Stimulated activated memory B cell treated with anti-CD40 and anti-IgM and Interleukin-4, amounts not matched to agents 10 μg/mL and 1 μg/mL and 100 μg/mL, for 72 hours (primary cell): ENCODE results near the gene STK36.

ENCODE experiments used
- ATAC-seq: fragments of 150-1000 bp; cut with Tn5 transposase; 2 replicates; pipeline ENCODE4 v1.10.0; 2021
- H3K27ac Mint-ChIP-seq: one replicate; pipeline ENCODE4 v1.8.0; 2022; ENCODE audit warnings: mild to moderate bottlenecking, mixed read lengths
- H3K27me3 Mint-ChIP-seq: one replicate; pipeline ENCODE4 v1.8.0; 2022; ENCODE audit warnings: mixed read lengths
- H3K36me3 Mint-ChIP-seq: one replicate; pipeline ENCODE4 v1.8.0; 2022; ENCODE audit warnings: mixed read lengths
- H3K4me1 Mint-ChIP-seq: one replicate; pipeline ENCODE4 v1.8.0; 2022; ENCODE audit warnings: mixed read lengths
- H3K4me3 Mint-ChIP-seq: one replicate; pipeline ENCODE4 v1.8.0; 2022; ENCODE audit warnings: mild to moderate bottlenecking, moderate library complexity, mixed read lengths
- H3K9me3 Mint-ChIP-seq: one replicate; pipeline ENCODE4 v1.8.0; 2022; ENCODE audit warnings: mixed read lengths

Gene STK36

DNA sequence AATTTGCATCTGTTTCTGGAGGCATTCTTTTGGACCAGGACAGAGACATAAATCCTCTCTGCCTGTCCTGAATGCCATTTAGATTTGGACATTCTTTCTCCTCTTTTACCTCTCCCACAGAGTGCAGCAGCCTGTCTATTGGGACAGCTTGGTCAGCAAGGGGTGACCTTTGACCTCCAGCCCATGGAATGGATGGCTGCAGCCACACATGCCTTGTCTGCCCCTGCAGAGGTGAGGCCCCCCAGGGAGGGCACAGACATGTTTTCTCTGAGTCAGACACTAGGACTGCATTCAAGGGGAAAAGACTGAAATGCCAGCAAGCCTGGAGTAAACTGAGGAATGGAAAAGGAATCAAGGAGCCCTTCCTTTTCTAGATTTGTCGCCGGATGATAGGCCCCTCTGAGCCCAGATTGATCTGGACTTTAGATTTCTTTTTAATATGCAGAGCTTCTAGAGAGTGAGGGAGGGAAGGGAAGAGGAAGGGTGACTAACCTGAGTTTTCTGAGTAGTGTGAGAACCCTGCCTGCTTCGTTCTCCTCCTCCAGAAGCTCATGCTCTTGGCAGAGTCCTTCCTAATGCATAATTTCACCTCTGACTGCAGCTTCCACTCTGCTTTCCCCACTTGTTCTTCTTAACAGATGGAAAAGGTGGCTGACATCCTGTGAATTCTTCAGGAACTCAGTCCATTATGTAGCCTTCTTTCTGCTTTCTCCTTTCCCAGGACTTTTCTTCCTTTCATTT lies 22.7 kb downstream of the STK36 start:
- Mint-ChIP-seq H3K27ac (no peak overlapping the region), H3K4me1 (no peaks in the 10 kb centered on the region), H3K4me3 (no peak overlapping the region), H3K9me3 (no peaks in the 10 kb centered on the region), H3K27me3 (no peaks in the 10 kb centered on the region), H3K36me3 (peaks cover 61% of the 10 kb centered on the region)
- no peak for ATAC-seq

DNA sequence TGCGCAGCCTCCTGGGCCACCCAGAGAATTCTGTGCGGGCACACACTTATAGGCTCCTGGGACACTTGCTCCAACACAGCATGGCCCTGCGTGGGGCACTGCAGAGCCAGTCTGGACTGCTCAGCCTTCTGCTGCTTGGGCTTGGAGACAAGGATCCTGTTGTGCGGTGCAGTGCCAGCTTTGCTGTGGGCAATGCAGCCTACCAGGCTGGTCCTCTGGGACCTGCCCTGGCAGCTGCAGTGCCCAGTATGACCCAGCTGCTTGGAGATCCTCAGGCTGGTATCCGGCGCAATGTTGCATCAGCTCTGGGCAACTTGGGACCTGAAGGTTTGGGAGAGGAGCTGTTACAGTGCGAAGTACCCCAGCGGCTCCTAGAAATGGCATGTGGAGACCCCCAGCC lies 27.0 kb downstream of the STK36 start:
- H3K27ac Mint-ChIP-seq, result no peak overlapping the region
- no peaks in the 10 kb centered on the region for H3K27me3 Mint-ChIP-seq
- peaks cover 42% of the 10 kb centered on the region for H3K36me3 Mint-ChIP-seq
- H3K4me1 Mint-ChIP-seq, result no peaks in the 10 kb centered on the region
- no peak for ATAC-seq
- no peaks in the 10 kb centered on the region for H3K9me3 Mint-ChIP-seq
- H3K4me3 Mint-ChIP-seq, result no peak overlapping the region

DNA sequence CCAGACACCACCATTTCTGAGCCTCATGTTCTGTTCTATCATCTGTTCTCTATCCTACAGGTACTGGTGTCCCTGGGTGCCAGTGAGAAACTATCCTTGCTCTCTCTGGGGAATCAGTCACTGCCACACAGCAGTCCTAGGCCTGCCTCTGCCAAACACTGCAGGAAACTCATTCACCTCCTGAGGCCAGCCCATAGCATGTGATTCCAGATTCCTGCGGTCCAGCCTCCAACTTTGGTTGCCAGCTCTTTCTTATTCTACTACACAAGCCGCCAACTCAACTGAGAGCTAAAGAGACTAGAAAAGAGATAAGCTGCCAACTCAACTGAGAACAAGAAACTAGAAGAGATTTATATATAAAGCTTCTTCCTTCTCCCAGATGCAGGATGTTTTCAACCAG lies 29.9 kb downstream of the STK36 start:
- no peaks in the 10 kb centered on the region for H3K4me1 Mint-ChIP-seq
- no peak overlapping the region for H3K27ac Mint-ChIP-seq
- H3K36me3 Mint-ChIP-seq, result peaks cover 26% of the 10 kb centered on the region
- H3K9me3 Mint-ChIP-seq, result no peaks in the 10 kb centered on the region
- H3K4me3 Mint-ChIP-seq, result no peak overlapping the region
- no peaks in the 10 kb centered on the region for H3K27me3 Mint-ChIP-seq
- no peak for ATAC-seq

DNA sequence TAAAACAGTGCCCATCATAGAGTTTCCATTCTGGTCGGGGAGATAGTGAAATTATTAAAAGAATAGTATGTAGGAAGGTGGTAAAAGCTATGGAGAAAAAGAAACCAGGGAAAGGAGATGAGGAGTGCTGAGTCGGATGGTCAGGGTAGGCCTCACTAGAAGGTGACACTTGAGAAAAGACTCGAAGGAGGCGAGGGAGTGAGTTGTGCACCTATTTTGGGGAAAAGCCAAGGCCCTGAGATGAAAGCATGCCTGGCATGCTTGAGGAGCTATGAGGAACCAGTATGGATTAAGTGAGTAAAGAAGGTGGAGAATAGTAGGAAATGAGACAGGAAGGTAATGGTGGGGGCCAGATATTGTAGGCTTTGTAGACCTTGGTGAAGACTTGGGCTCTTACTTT lies 31.5 kb downstream of the STK36 start:
- peaks cover 2% of the 10 kb centered on the region for H3K9me3 Mint-ChIP-seq
- no peak for ATAC-seq

DNA sequence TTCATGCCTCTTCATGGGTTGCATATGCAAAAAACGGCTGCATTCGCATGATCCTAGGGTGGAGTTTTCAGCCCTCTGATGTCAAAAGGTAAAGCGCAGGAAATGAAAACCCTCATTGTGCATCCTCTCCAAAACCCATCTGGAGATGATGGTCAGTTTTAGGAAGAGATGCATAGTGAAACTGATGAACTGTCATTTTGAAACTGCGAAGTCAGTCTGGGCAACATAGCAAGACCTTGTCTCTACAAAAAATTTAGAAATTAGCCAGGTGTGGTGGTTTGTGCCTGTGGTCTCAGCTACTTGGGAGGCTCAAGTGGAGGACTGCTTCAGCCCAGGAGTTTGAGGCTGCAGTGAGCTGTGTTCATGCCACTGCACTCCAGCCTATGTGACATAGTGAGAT lies 36.2 kb downstream of the STK36 start:
- H3K9me3 Mint-ChIP-seq, result peaks cover 2% of the 10 kb centered on the region
- H3K27ac Mint-ChIP-seq, result no peak overlapping the region
- H3K4me3 Mint-ChIP-seq, result no peak overlapping the region
- H3K4me1 Mint-ChIP-seq, result peaks cover 12% of the 10 kb centered on the region
- no peaks in the 10 kb centered on the region for H3K27me3 Mint-ChIP-seq
- H3K36me3 Mint-ChIP-seq, result no peaks in the 10 kb centered on the region
- no peak for ATAC-seq

More for the DNA sequence above, 31.5 kb downstream of the STK36 start:
- H3K27me3 Mint-ChIP-seq, result no peaks in the 10 kb centered on the region
- H3K4me3 Mint-ChIP-seq, result no peak overlapping the region
- H3K27ac Mint-ChIP-seq, result no peak overlapping the region
- H3K36me3 Mint-ChIP-seq, result peaks cover 24% of the 10 kb centered on the region
- H3K4me1 Mint-ChIP-seq, result no peaks in the 10 kb centered on the region

DNA sequence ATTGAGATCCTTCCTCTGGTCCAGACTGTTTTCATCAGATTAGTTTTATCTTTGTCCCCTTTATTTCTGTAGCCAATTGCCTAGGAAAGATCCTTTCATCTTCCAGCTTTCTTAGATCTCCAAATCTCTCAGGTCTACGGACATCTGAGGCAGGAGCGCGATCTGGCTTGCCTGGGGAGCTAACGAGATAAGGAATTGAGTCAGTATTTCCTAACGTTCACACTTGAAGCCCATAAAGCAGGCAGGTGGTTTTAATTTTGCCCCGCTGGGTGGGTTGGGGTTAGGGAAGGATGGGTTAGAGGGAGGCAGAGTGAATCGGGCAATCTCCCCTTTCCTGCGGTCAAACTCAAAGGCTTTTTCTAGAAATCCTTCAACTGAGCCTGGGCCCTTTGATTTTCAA lies 38.0 kb downstream of the STK36 start:
- no peaks in the 10 kb centered on the region for H3K27me3 Mint-ChIP-seq
- H3K4me3 Mint-ChIP-seq, result no peak overlapping the region
- no peak for ATAC-seq
- H3K27ac Mint-ChIP-seq, result peak overlapping the region; percentile 85
- peaks cover 21% of the 10 kb centered on the region for H3K4me1 Mint-ChIP-seq
- H3K36me3 Mint-ChIP-seq, result no peaks in the 10 kb centered on the region
- peaks cover 2% of the 10 kb centered on the region for H3K9me3 Mint-ChIP-seq

DNA sequence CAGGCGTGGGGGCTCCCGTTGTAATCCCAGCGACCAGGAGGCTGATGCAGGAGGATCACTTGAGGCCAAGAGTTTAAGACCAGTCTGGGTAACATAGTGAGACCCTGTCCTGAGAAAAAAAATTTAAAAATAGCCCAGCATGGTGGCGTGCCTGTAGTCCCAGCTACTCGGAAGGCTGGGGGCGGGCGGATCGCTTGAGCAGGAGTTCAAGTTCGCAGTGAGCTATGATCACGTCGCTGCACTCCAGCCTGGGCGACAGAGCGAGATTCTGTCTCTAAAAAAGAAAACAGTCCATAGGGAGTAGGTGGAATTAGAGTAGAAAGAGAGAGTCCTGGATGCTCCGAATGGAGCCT lies 38.4 kb downstream of the STK36 start:
- Mint-ChIP-seq H3K27me3 (no peaks in the 10 kb centered on the region), H3K36me3 (no peaks in the 10 kb centered on the region), H3K4me1 (peaks cover 21% of the 10 kb centered on the region), H3K27ac (peak overlapping the region; percentile 85), H3K4me3 (peak overlapping the region; percentile 91), H3K9me3 (peaks cover 2% of the 10 kb centered on the region)
- no peak for ATAC-seq

DNA sequence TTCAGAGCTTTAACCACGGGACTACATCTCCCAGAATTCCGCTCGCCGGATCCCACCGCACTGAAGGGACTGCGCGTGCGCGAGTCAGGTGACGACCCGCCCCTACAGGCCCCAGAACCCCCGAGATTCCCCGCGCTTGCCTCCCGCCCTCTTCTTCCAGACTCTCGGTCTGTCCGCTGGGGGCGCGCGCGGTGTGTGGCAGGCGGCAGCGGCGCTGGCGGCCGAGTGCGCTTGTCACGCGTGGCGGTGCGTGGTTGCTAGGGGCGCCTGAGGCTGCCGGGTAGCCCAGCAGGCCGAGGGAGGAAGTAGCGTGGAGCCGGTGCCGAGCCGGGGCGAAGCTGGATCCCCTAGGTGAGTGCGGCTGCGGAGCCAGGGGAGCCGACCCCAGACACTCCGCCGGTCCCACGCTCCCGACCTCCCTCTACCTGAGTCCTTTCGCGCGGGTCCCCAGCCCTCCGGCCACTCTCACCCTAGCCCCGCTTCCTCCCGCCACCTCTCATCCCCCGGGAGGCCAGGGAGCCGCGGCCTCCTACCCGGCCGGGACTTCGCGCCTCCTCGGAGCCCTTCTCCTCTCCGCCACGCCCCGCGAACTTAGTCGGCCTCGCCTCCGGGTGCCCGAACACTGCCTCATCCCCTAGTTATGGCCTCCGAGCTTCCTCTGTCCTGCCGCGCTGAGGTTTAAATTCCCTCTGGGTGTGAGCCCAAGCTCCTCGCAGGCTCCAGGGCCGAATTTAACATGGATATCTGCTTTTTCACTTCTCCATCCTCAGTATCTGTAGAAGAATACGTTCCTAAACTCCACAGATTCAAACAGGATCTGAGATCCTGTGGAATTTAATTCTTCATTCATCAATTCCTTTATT lies 39.0 kb downstream of the STK36 start, which contains the start of gene TTLL4:
Gene TTLL4, plus strand, starts transcription at position 149 of the 863 bp plus-strand sequence. CDS start 26,842 bp downstream, outside the sequence.
- Mint-ChIP-seq H3K9me3 (peaks cover 2% of the 10 kb centered on the region), H3K27ac (peak within 1 kb of the TSS; percentile 85), H3K27me3 (no peaks in the 10 kb centered on the region), H3K4me1 (peaks cover 21% of the 10 kb centered on the region), H3K36me3 (no peaks in the 10 kb centered on the region), H3K4me3 (peak within 1 kb of the TSS; percentile 91)
- ATAC-seq, result peak; percentile 99

DNA sequence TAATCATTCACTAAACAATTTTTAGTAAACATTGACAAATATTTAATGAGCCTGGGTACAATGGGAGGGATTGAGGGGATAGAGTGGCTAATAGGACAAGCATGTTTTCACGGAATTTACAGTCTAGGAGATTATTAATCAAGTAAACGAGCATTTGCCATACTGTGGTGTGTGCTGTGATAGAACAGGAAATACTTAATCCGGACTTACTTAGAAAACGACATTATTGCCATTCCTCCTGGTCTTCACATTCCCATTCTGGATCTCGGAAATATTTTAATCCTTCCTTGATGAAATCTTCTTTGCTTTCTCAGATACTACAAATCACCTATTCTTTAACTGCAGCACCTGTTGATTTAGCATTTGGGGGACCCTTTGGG lies 39.7 kb downstream of the STK36 start:
- no peaks in the 10 kb centered on the region for H3K27me3 Mint-ChIP-seq
- peak overlapping the region; percentile 85 for H3K27ac Mint-ChIP-seq
- no peak for ATAC-seq
- peak overlapping the region; percentile 91 for H3K4me3 Mint-ChIP-seq
- peaks cover 21% of the 10 kb centered on the region for H3K4me1 Mint-ChIP-seq
- H3K9me3 Mint-ChIP-seq, result peaks cover 2% of the 10 kb centered on the region
- H3K36me3 Mint-ChIP-seq, result no peaks in the 10 kb centered on the region

DNA sequence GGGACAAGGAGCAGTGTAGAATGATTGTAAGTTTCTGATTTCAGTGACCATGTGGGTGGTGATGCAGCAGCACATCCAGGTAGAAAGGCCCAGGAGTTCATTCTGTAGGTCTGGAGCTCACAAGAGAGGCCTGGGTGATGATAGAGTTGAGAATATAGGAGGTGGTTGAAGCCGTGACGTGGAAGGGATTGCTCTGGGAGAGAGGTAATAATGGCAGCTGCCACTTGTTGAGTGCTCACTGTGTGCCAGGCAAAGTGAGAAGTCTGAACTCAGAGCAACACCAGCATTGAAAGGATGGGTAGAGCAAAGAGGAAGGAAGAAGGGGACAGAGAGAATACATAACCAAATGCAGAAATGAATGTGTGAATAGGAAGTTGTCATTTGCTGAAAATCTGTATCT lies 42.0 kb downstream of the STK36 start:
- Mint-ChIP-seq H3K4me3 (no peak overlapping the region), H3K27ac (no peak overlapping the region), H3K9me3 (no peaks in the 10 kb centered on the region), H3K27me3 (no peaks in the 10 kb centered on the region), H3K36me3 (peaks cover under 1% of the 10 kb centered on the region), H3K4me1 (peaks cover 21% of the 10 kb centered on the region)
- no peak for ATAC-seq

DNA sequence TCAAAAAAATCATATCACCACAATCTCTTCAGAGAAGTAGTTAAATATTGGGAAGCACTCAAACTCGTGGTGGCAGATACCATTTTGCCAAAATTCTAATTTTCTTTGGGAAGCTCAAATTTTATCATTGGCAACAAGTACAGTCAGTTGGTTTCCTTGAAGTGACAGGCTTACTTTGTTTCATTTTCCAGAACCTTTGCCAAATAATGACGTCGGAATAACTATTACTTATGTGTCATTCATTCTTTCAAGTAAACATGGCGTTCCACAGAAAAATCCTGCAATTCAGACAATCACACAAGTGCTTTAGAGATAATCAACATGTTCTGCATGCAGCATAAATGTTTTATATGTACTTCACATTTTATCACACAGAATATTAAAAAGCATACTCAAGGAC lies 44.2 kb downstream of the STK36 start:
- Mint-ChIP-seq H3K27me3 (no peaks in the 10 kb centered on the region), H3K9me3 (no peaks in the 10 kb centered on the region), H3K4me3 (no peak overlapping the region), H3K36me3 (peaks cover 14% of the 10 kb centered on the region), H3K27ac (no peak overlapping the region), H3K4me1 (peaks cover 26% of the 10 kb centered on the region)
- no peak for ATAC-seq

DNA sequence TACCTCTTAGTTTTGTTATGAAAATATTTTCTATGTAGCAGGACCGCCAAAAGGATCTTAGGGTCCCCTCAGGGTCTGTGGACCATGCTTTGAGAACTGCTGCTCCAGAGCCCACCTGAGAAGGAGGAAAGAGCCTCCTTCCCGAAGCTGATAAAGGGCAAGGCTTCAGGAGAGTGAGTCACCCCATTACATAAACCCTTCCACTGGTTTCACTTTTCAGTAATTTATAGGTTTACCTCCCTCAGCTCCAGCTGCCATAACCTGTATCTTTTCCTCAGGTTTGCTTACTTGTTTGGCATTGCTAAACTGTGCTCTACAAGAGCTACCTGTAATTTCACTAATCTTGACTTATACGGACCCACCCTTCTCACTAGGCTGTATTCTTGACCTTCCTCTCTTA lies 45.4 kb downstream of the STK36 start:
- Mint-ChIP-seq H3K9me3 (no peaks in the 10 kb centered on the region), H3K27me3 (no peaks in the 10 kb centered on the region), H3K4me3 (no peak overlapping the region), H3K27ac (no peak overlapping the region), H3K4me1 (peaks cover 14% of the 10 kb centered on the region), H3K36me3 (peaks cover 14% of the 10 kb centered on the region)
- ATAC-seq, result no peak

DNA sequence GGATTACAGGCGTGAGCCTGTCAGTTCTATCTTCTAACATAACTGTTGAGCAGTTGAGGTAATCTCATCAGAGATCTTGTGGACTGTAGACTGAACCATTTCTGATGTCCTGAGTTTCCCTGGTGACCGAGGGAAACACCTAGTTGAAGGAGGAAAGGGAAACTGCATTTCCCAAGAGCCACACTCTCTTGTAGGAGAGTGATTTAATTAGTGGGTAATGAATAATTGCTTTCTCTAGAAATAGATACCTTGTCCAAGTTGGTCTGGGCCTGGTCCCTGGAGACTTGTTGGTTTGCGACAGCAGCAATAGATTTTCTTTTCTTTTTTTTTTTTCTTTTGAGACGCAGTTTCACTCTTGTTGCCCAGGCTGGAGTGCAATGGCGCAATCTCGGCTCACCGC lies 46.2 kb downstream of the STK36 start:
- Mint-ChIP-seq H3K4me3 (no peak overlapping the region), H3K27me3 (no peaks in the 10 kb centered on the region), H3K4me1 (peaks cover 14% of the 10 kb centered on the region), H3K27ac (no peak overlapping the region), H3K9me3 (no peaks in the 10 kb centered on the region), H3K36me3 (peaks cover 14% of the 10 kb centered on the region)
- ATAC-seq, result no peak

DNA sequence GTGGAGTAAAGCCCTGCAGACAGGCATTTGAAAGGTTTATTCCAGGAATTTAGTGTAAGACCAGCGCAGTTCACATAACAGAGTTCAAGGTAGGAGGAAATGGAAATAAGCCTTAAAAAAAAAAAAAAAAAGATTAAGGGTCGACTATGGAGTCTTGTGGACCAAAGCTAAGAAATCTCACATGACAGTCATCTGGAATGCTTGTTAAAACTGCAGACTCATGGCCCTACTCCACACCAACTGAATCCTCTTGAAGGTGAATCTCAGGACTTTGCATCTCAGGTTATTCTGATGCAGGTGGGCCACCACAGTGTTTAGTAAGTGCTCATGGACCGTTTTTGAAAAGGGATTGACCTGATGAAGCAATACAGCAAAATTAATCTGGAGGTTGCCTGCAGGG lies 47.6 kb downstream of the STK36 start:
- no peak overlapping the region for H3K4me3 Mint-ChIP-seq
- no peak overlapping the region for H3K27ac Mint-ChIP-seq
- ATAC-seq, result no peak
- H3K36me3 Mint-ChIP-seq, result peaks cover 18% of the 10 kb centered on the region
- no peaks in the 10 kb centered on the region for H3K27me3 Mint-ChIP-seq
- no peaks in the 10 kb centered on the region for H3K9me3 Mint-ChIP-seq
- H3K4me1 Mint-ChIP-seq, result peaks cover 5% of the 10 kb centered on the region

DNA sequence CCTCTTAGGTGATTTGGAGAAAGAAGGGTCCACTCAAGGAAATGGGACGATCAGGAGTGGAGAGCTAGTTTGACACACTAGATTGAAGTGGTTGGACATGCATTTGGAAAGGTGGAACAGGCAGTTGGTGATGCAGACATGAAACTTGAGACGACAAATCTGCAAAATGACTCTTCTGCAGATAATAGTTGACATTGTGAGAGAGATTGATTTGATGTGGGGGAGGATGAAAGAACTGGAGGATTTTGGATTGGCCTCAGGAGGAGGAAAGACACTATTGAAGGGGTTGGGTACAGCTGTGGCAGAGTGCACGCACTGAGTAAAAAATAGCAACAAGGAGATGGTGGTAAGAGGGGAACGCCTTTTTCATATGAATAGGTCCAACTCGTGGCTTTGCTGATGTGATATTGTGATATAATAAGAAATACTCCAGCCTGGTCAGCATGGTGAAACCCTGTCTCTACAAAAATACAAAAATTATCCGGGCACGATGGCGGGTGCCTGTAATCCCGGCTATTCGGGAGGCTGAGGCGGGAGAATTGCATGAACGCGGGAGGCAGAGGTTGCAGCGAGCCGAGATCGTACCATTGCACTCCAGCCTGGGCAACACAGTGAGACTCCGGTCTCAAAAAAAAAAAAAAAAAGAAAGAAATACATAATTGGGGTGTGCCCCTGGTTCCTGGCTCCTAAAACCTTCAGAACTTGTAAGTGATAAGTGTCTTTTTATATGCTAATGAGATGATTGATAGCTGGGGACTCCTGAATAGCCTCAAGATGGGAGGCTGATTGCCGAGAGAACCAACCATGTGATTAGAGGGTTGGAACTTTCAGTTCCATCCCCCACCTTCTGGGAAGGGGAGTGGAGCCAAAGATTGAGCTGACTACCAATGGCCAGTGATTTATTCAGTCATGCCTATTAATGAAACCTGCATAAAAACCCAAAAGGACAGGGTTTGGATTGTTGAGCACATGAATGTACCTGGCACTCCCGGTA lies 48.5 kb downstream of the STK36 start:
- no peak overlapping the region for H3K27ac Mint-ChIP-seq
- H3K9me3 Mint-ChIP-seq, result no peaks in the 10 kb centered on the region
- H3K27me3 Mint-ChIP-seq, result no peaks in the 10 kb centered on the region
- H3K36me3 Mint-ChIP-seq, result peaks cover 23% of the 10 kb centered on the region
- peaks cover 5% of the 10 kb centered on the region for H3K4me1 Mint-ChIP-seq
- H3K4me3 Mint-ChIP-seq, result no peak overlapping the region
- ATAC-seq, result no peak
